GM21447 (cell line): Measurements from ENCODE around the gene MRPL2.
A peak's percentile ranks its signal among the peaks of the same experiment; 100 is the strongest.

ENCODE experiments used
- ATAC-seq: cut with Tn5 transposase; IDR thresholded peaks from one replicate; pipeline ENCODE4 v1.9.1; 2021; ENCODE audit not compliant: unreplicated experiment

Gene MRPL2

DNA sequence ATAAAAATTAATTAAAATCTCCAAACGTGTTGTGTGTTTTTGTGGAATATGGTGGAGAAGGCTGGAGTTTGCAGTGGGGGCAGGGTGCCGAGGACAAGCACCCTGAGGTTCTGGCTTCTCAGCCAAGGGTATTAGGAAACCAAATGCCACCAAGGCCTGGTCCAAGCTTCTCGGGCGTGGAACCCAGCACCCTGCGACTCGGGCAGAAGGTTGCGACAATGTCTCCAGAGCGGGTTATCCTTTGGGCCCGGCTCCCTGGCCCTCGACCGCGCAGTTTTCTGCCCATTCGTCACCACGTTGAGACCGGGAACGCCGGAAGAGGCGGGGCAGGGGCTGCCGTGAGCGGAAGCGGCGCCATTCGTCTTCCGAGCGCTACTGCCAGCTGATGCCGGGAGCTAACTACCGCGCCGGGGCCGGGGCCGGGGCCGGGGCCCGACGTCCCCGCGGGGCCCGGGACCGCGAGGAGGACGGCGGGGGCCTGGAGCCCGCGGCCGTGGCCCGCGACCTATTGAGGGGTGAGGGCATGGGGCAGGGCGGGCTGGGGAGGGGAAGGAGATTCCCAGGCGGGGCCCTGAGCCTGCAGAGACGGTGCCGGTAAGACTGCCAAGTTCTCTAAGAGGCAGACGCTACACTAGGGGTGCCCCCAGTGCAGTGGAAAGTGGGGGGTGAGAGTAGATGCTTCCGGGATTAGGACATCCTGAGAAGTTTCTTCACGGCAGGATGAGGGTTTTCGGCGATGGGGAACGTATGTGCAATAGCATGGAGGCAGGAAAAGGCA, 37.8 kb downstream of the MRPL2 start, which contains the start of gene RRP36:
Gene RRP36, plus strand, starts transcription at position 354 of the 778 bp plus-strand sequence. Its CDS starts 32 bp downstream, at position 386.
- ATAC-seq, result peak; percentile 73

DNA sequence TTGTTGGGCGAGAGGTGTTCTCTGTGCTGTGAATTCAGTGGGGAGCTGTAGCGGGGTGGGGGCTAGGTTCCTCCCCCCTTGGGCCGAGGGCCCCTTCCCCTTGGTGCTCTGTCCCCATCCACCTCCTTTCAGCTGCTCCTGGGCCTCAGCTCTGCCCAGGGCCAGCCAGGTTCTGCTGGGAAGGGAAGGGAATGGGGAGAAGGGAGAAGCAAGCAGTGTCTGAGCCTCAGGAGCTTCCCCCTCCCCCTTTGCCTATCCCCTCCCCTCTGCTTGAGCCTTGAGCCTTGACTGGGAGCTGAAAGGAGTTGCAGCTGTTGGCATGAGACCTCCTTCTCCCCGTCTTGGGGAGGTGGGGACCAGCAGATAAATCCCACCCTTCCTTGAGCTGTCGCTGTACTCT, 38.4 kb downstream of the MRPL2 start:
- no peak for ATAC-seq

DNA sequence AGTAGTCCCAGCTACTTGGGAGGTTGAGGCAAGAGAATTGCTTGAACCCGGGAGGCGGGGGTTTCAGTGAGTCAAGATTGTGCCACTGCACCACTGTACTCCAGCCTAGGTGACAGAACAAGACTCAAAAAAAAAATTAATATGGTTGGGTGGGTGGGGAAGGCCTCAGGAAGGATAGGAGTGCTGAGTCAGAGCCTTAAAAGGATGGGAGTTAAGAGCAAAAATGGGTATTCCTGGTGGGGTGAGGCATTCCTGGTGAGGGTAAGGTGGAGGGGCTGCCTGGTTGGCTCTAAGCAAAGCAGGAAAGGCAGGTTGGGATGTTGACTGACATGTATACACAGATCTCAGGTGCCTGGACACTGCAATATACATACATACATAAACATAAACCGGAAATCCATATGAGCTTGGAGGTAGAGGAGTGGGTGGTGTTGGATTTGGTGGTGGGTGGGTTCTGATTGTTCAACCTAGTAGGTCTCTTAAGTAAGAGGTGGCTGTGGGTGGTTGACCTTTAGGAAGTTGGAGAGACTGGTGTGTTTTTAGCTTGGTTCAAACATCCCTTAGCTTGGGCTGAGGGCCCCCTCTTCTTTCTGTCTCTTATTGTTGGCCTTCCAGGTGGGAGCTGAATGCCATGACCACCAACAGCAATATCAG, 39.1 kb downstream of the MRPL2 start:
- ATAC-seq, result no peak

DNA sequence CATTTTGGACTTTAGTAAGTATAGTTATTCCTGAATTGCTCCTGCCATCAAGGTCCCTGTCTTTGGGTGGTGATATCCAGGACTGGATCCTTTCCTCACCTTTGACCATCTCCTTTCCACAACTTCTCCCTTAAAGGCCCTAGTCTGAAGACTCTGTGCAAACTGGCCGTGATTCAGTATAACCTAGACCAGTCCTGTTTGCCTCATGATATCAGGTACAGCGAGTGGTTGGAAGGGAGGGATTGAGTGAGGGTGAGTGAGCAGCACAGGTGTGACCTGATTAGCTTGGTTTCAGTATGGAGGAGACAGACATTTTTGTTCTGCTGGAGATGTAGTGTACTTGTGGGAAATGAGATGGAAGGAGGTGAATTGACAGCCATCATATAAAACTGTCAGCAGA, 40.1 kb downstream of the MRPL2 start:
- no peak for ATAC-seq

DNA sequence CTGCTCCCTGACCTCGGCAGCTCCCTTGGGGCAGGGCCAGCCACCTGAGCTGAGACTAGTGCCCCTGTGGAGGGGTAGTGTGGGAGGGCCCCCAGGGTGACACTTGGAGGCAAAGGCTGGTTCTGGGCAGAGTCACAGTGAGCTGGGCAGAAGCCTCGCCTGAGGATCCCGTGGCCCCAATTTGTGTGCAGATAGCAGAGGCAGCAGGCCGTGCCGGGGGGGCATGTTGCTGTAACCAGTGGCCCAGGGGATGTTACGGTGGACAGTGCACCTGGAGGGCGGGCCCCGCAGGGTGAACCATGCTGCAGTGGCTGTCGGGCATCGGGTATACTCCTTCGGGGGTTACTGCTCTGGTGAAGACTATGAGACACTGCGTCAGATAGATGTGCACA, 42.3 kb downstream of the MRPL2 start:
- ATAC-seq, result no peak

DNA sequence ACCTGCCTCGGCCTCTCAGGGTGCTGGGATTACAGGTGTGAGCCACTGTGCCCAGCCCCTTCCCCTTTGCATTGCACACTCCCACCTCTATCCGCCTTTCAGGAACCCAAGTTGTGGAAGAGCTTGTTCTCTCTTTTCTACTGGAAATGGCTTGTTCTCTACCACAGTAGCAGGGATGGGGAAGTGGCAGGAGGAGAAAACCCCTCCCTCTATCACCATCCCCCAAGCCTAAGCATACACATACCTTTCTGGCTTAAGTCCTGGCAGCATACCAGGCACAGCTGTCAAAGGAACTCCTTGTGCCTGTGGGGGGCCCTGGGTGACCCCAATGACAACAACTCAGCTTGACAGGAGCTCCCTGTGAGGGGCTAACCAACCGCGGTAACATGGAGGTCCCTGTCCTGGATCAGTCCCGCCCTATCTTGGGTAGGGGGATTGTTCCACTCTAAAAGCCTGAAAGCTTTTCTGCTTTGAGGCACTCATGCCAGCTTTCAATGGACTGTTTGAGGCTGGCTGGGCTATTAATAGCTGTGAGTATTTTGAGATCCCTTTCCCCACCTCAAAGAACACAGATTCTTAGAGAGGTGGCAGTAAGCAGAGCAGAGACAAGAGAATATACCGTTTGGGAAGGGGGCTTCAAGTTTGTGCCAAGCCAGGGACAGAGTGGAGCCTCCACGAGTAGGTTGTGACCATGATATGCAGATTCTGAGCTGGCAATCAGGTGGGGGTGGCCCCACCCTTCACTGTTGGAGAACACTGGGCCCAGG, 42.9 kb downstream of the MRPL2 start:
- ATAC-seq, result no peak

DNA sequence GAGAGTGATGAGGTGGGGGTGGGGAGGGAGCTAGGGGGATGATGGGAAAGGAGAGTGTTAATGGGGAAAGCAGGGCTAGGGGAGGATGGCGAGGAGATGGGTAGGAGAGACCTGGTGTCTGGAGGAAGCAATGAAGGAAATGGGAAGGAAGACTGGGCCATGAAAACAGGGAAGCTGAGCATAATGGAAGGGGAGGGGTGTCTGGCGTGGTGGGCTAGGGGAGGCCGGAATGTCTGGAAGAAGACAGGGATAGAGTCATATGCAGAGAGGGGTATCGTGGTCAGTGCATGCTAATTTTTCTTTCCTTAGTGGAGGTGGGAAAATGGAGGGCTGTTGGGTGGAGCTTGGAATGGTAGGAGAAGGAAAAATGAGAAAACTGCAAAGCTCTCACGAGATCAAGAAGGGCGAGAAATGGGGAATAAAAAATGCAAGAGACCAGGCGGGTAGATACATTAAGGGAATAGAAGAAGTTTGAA, 44.8 kb downstream of the MRPL2 start:
- no peak for ATAC-seq

DNA sequence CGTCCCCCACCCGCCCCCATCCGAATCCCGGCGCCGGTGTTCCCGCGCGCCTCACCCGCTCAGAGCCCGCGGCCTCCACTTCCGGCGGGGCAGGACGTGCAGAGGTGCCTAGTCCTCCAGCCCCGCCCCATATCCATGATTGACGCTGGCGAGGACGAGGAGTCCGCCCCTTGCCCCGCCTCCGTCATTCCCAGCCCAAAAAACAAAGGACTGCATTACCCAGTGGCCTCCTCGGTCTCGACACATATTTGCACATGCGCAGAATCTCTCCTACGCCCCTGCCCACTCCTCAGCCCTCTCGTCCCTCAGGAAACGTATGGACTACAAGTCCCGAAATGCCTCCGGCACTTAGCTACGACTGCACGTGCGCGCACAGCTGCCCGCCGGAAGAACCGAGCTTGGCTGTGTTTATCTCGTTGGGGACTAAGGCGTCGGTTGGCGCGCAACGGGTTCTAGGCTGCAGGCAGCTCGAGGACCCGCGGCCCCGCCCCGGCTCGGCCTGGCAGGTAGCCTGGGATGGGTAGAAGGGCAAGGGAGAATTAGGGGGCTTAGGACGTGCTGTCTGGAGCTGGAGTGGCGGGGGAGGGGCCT, 45.3 kb downstream of the MRPL2 start, which contains the start of the genes KLHDC3 and MEA1:
Gene KLHDC3, plus strand, starts transcription at position 407 of the 591 bp plus-strand sequence. CDS start 2,944 bp downstream, outside the sequence.
Gene MEA1, minus strand, starts transcription at position 104 of the 591 bp plus-strand sequence. CDS start 133 bp downstream, outside the sequence.
- ATAC-seq, result peak; percentile 91

DNA sequence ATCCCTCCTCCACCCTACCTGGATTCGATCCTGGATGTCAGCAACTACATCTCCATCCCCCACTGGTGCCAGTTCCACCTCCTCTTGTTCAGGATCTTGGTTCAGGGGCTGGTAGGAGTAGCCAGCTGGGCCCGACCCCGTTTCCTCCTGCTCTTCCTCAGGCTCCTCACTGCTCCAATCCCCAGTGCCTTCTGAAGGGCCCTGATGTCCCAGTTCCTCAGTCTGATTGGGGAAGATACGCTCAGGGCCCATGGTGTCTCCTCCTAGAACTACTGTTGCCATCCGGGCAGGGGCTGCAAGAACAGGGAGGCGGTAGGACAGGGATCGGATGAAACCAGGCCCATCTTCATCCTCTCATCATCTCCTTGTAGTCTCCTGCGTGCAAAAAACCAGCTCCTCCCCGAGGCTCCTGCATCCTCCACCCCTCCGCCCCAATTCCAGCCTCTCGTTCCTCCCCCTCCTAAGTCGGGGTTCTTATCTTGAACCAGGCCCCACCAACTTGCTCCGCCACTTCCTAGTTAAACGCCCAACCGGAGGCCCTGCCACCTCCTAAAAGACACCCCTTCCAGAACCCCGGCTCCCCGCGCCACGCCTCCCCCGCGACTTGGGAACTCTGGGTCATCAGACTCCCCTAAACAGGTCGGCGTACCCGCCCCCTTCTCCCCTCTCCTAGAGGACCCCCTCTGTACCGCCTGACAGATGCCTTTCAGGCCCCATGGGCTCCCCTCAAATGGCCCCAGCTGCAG, 46.0 kb downstream of the MRPL2 start:
- ATAC-seq, result peak; percentile 9

DNA sequence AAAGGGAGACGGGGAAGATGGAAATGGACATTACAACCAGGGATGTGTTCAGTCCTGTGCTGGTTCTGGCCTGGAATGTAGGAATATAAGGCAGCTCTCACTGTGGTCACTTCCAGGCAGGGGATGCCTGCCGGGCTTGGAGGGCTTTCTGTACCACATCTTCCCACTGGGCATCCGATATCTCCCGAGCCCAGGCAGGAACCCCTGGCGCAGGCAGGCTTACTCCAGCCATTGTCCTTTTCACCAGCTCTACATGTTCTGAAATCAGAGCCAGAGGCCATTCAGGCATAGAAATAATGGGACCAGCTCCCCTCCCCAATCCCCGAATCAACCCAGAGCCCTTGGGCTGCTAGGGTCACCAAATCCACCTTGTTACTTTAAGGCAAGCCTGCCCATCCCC, 46.9 kb downstream of the MRPL2 start:
- no peak for ATAC-seq

DNA sequence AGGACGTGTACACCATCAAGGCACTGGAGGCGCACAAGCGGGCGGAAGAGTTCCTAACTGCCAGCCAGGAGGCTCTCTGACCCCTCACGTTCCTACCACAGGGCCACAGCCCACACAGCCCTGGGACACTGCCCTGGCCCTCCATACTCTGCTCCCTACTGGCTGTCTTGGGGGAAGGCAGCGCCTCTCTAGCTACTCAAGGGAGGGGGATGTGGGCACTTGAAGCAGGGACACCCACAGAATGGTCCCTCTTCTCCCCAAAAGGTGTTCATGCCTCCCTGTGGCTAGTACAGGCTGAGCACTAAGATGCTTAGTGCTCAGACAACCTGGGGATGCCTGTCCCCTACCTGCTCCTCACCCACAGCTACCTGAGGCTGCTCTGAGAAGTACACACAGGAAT, 48.0 kb downstream of the MRPL2 start:
- ATAC-seq, result no peak

DNA sequence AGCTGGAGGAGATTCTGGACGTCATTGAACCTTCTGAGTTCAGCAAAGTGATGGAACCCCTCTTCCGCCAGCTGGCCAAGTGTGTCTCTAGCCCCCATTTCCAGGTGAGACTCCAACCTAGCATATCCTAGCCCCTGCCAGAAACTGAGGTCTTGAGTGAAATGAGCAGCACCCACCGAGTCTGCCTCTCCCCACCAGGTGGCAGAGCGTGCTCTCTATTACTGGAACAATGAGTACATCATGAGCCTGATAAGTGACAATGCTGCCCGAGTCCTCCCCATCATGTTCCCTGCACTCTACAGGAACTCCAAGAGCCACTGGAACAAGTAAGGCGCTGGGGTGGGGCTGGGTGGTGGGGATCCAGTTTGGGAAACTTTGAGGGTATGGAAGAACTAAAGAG, 50.1 kb downstream of the MRPL2 start:
- no peak for ATAC-seq

DNA sequence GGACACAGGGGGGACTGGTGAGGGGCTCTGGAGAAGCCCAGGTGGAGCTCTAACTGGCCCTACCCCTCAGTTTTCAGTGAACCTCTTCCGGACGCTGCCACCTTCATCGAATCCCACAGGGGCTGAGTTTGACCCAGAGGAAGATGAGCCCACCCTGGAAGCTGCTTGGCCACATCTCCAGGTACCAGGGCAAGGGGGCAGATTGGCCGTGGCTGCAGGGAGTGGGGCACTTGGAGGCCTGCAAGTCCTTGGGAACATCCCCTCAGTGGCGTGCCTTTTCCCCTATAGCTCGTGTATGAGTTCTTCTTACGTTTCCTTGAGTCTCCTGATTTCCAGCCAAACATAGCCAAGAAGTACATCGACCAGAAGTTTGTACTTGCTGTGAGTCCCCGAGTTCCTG, 52.1 kb downstream of the MRPL2 start:
- ATAC-seq, result no peak

DNA sequence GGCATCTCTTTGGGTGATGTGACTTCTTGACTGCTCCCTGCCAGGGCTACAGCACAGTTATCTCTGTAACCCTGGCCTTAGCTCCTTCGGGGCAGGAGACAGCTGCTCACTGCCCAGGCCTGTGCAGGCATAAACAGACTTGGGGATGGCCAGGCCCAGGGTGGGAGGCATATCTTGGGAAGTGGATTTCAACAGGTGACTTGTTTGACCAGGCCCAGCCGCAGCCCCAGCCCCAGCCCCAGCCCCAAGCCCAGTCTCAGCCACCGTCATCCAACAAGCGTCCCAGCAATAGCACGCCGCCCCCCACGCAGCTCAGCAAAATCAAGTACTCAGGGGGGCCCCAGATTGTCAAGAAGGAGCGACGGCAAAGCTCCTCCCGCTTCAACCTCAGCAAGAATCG, 53.0 kb downstream of the MRPL2 start:
- ATAC-seq, result no peak

DNA sequence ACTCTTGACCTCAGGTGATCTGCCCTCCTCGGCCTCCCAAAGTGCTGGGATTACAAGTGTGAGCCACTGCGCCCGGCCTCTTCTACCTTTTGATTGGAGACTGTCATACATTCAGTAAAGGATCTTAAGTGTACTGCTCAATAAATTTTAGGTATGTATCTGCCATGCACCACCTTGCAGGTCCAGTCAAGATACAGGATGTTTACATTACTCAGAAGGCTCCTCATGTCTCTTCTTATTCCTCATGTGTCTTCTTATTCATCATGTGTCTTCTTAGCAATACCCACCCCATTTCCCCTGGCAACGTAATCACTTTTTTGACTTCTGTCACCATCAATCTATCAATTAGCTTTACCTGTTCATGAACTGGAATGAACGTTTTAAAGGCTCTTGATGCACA, 53.4 kb downstream of the MRPL2 start:
- ATAC-seq, result no peak
